SK-N-SH (cell line): ENCODE data around the gene ADAMTS19. TPM values are rescaled to one million over a fixed set of nuclear protein-coding genes. Genes with fewer than 3 reads are reported as not detected.

Source experiments
- CTCF ChIA-PET: fragments of 300-600, 350-600 bp; formaldehyde crosslinking; extraction: SDS; loops from one replicate; lab custom pipeline; 2021; lab: Yijun Ruan, JAX
- POLR2A ChIA-PET: fragments of 350-600 bp; sonication (Branson Sonifier 250); formaldehyde crosslinking; extraction: SDS; loops from one replicate; lab custom pipeline; 2020; ENCODE audit warnings: antibody characterized with exemption, inconsistent platforms; lab: Yijun Ruan, JAX
- DNase-seq: peaks from one replicate; pipeline ENCODE4 v3.0.0; 2012
- H2AFZ ChIP-seq: fragments of 200-600 bp; sonication (generic); 2 replicates; pipeline ENCODE4 v1.8.1; 2016; ENCODE audit warnings: antibody characterized with exemption, mild to moderate bottlenecking, low read depth
- H3F3A ChIP-seq: fragments of 200-600 bp; sonication (generic); replicated peaks from 2 replicates; pipeline ENCODE3; 2016; ENCODE audit warnings: antibody characterized with exemption, mild to moderate bottlenecking; ENCODE audit not compliant: insufficient read depth
- H3K27ac ChIP-seq, 2 experiments: fragments of 200-500 bp in 1 of 2; fragments of 200-600 bp in 1 of 2; sonication (Bioruptor generic) in 1 of 2; sonication (generic), shearing (Covaris generic) in 1 of 2; 2 replicates each; pipeline versions ENCODE4 v1.5.1 to v1.6.1; 2014 to 2016; ENCODE audit warnings: low read depth in 2 of 2, inconsistent platforms in 1 of 2, low read length in 1 of 2, mild to moderate bottlenecking in 1 of 2, mixed read lengths in 1 of 2
- H3K27me3 ChIP-seq: fragments of 200-600 bp; sonication (generic), shearing (Covaris generic); 2 replicates; pipeline ENCODE4 v1.6.1; 2016; ENCODE audit warnings: mixed run types; ENCODE audit not compliant: insufficient read depth
- H3K36me3 ChIP-seq, 2 experiments: fragments of 200-500 bp in 1 of 2; fragments of 200-600 bp in 1 of 2; sonication (Bioruptor generic) in 1 of 2; sonication (generic) in 1 of 2; replicated peaks in 1 of 2; 2 replicates each; pipeline versions ENCODE3 to v1.5.1; 2014 to 2016; ENCODE audit warnings: low read length in 1 of 2, mild to moderate bottlenecking in 1 of 2; ENCODE audit not compliant: insufficient read depth in 2 of 2, control insufficient read depth in 1 of 2
- H3K4me1 ChIP-seq, 2 experiments: fragments of 200-500 bp in 1 of 2; fragments of 200-600 bp in 1 of 2; sonication (Bioruptor generic) in 1 of 2; sonication (generic), shearing (Covaris generic) in 1 of 2; 2 replicates each; pipeline versions ENCODE4 v1.5.1 to v1.6.1; 2014 to 2016; ENCODE audit warnings: low read depth in 1 of 2, low read length in 1 of 2, mixed run types in 1 of 2; ENCODE audit not compliant: insufficient read depth in 2 of 2, control insufficient read depth in 1 of 2
- H3K4me2 ChIP-seq: fragments of 200-600 bp; sonication (generic), shearing (Covaris generic); 2 replicates; pipeline ENCODE4 v1.6.1; 2017; ENCODE audit warnings: mixed run types
- H3K4me3 ChIP-seq, 2 experiments: fragments of 200-500 bp in 1 of 2; fragments of 200-600 bp in 1 of 2; sonication (Bioruptor generic) in 1 of 2; sonication (generic), shearing (Covaris generic) in 1 of 2; 2 replicates each; pipeline versions ENCODE4 v1.5.1 to v1.8.1; 2014 to 2016; ENCODE audit warnings: low read depth in 2 of 2, inconsistent platforms in 1 of 2, low read length in 1 of 2, mild to moderate bottlenecking in 1 of 2, mixed read lengths in 1 of 2, moderate library complexity in 1 of 2
- H3K79me2 ChIP-seq: fragments of 200-600 bp; sonication (generic); 2 replicates; pipeline ENCODE4 v1.8.1; 2017; ENCODE audit warnings: mild to moderate bottlenecking; ENCODE audit not compliant: insufficient read depth
- H3K9ac ChIP-seq: fragments of 200-600 bp; sonication (generic); 2 replicates; pipeline ENCODE4 v1.6.1; 2017; ENCODE audit warnings: mixed run types
- H3K9me2 ChIP-seq: fragments of 200-600 bp; sonication (generic); 2 replicates; pipeline ENCODE4 v1.6.1; 2017; ENCODE audit warnings: mixed run types
- H3K9me3 ChIP-seq: fragments of 200-600 bp; sonication (generic); 2 replicates; pipeline ENCODE4 v1.6.1; 2017; ENCODE audit warnings: mixed run types, mild to moderate bottlenecking, moderate library complexity
- H4K20me1 ChIP-seq: fragments of 200-600 bp; sonication (generic); 2 replicates; pipeline ENCODE4 v1.6.1; 2017; ENCODE audit warnings: mild to moderate bottlenecking, mixed run types; ENCODE audit not compliant: insufficient read depth
- ELF1 ChIP-seq: IDR thresholded peaks from 2 replicates; pipeline ENCODE4 v1.4.0; 2012
- EZH2phosphoT487 ChIP-seq: fragments of 200-600 bp; sonication (generic); IDR thresholded peaks from 2 replicates; pipeline ENCODE4 v1.6.1; 2017; ENCODE audit warnings: low read depth, mixed run types, mild to moderate bottlenecking, antibody characterized with exemption, moderate library complexity, borderline replicate concordance
- FOXJ3 ChIP-seq: sonication (generic); formaldehyde crosslinking; IDR thresholded peaks from 2 replicates; pipeline ENCODE4 v1.5.1; 2020; ENCODE audit warnings: mild to moderate bottlenecking, missing genetic modification reagents
- JUND ChIP-seq: IDR thresholded peaks from 2 replicates; pipeline ENCODE4 v1.4.0; 2012
- MAX ChIP-seq: IDR thresholded peaks from 2 replicates; pipeline ENCODE4 v1.4.0; 2012; ENCODE audit warnings: low read depth
- MXI1 ChIP-seq: IDR thresholded peaks from 2 replicates; pipeline ENCODE4 v1.6.1; 2012; ENCODE audit warnings: mild to moderate bottlenecking, low read depth, low read length, improper control_type of control experiment
- NRF1 ChIP-seq: IDR thresholded peaks from 2 replicates; pipeline ENCODE4 v1.6.1; 2012; ENCODE audit warnings: low read depth, mild to moderate bottlenecking, low read length
- PBX3 ChIP-seq: IDR thresholded peaks from 2 replicates; pipeline ENCODE4; 2012
- RCOR1 ChIP-seq: fragments of 150-350 bp; IDR thresholded peaks from 2 replicates; pipeline ENCODE4 v1.6.1; 2017; ENCODE audit warnings: antibody characterized with exemption, low read length
- SMC3 ChIP-seq: IDR thresholded peaks from 2 replicates; pipeline ENCODE4 v1.6.1; 2012; ENCODE audit warnings: low read depth, low read length, improper control_type of control experiment
- TCF12 ChIP-seq: IDR thresholded peaks from 2 replicates; pipeline ENCODE4 v1.4.0; 2012
- USF1 ChIP-seq: IDR thresholded peaks from 2 replicates; pipeline ENCODE4 v1.4.0; 2012; ENCODE audit warnings: low read depth, borderline replicate concordance
- YY1 ChIP-seq: IDR thresholded peaks from 2 replicates; pipeline ENCODE4 v1.4.0; 2012; ENCODE audit warnings: low read depth, mild to moderate bottlenecking
- WGBS: methylation state at CpG from one replicate; pipeline ENCODE4 v1.1.6; 2017; ENCODE audit warnings: low lambda C conversion rate; 5-methylcytosine and 5-hydroxymethylcytosine counted together
- polyA plus RNA-seq, 3 experiments: library from polyadenylated mRNA; depleted of rRNA; stranded (reverse); fragments of >200 nt; gene quantifications; 2 replicates each; pipeline ENCODE4 v1.2.3, GENCODE V29; 2012
- TF ChIP-seq, protein P1 (sequence below): fragments of 150-350 bp; IDR thresholded peaks from 2 replicates; pipeline ENCODE4 v1.6.1; 2016; ENCODE audit warnings: mild to moderate bottlenecking, low read depth, low read length
- TF ChIP-seq, protein P2 (sequence below): IDR thresholded peaks from 2 replicates; pipeline ENCODE4 v1.6.1; 2012; ENCODE audit warnings: mild to moderate bottlenecking, low read depth, low read length, moderate library complexity

The ADAMTS19 gene
- polyA plus RNA-seq, 1 of the 3 experiments (the other 2 are of a cell fraction): 0.10 TPM

GRCh38 chr5:129413570-129413969 lies 46.5 kb upstream of the ADAMTS19 start (continued):
- TF ChIP-seq PBX3 (no peak), MXI1 (no peak), RCOR1 (no peak), EZH2phosphoT487 (no peak)
- TF ChIP-seq, protein P1, sequence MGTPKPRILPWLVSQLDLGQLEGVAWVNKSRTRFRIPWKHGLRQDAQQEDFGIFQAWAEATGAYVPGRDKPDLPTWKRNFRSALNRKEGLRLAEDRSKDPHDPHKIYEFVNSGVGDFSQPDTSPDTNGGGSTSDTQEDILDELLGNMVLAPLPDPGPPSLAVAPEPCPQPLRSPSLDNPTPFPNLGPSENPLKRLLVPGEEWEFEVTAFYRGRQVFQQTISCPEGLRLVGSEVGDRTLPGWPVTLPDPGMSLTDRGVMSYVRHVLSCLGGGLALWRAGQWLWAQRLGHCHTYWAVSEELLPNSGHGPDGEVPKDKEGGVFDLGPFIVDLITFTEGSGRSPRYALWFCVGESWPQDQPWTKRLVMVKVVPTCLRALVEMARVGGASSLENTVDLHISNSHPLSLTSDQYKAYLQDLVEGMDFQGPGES: no peak

DNA sequence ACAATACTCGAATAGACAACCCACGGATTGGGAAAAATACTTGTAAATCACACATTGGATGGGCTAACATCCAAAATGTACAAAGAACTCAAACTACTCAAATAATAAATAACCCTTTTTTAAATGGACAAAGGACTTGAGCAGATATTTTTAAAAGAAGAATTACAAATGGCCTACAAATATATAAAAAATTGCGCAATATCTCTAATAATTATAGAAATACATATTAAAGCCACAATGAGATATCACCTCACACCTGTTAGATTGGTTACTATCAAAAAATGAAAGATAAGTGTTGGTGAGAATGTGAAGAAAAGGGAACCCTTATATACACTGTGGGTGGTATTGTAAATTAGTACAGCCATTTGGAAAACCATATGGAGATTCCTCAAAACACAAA lies 40.8 kb upstream of the ADAMTS19 start:
- Histone ChIP-seq H2AFZ (no peak overlapping the region), H3K27me3 (no peaks in the 10 kb centered on the region), H3K27ac (no peak overlapping the region), H3K79me2 (no peaks in the 10 kb centered on the region), H3K4me3 (no peak overlapping the region), H3K9me3 (no peaks in the 10 kb centered on the region), H3F3A (no peaks in the 10 kb centered on the region), H3K4me1 (no peaks in the 10 kb centered on the region), H3K4me2 (no peak overlapping the region), H3K36me3 (no peaks in the 10 kb centered on the region), H3K9me2 (no peaks in the 10 kb centered on the region), H4K20me1 (no peaks in the 10 kb centered on the region), H3K9ac (no peak overlapping the region)
- TF ChIP-seq TCF12 (no peak), USF1 (no peak), FOXJ3 (CRISPR knock-in tag) (no peak), PBX3 (no peak)
- no peak for DNase-seq
- WGBS: 4% methylated on average over 3 of the region's 3 CpGs
- CTCF ChIA-PET: no interaction called here
- POLR2A ChIA-PET: no interaction called here

DNA sequence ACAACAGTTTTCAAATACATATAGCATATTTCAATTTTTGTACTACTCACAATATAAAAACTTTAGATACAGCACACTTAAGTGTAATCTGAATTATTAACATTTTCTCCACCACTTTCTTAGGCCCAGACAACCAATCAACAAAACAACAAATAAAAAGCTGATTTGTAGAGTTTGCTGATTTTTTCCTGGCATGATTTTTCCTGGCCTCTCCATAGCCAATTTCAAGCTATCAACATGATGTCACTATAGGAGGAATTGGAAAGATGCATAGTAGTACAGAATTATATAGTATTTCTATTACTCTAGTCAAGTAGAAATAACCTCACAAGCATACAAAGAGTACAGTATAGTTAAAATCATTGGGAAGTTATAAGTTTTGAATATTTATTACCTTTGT lies 35.1 kb upstream of the ADAMTS19 start:
- Histone ChIP-seq H3K4me2 (no peak overlapping the region), H3K9ac (no peak overlapping the region), H3K36me3 (no peaks in the 10 kb centered on the region), H3K9me3 (no peaks in the 10 kb centered on the region), H3K9me2 (no peaks in the 10 kb centered on the region), H3K4me3 (no peak overlapping the region), H3K27me3 (no peaks in the 10 kb centered on the region), H3K79me2 (no peaks in the 10 kb centered on the region), H3K27ac (no peak overlapping the region), H3F3A (no peaks in the 10 kb centered on the region), H2AFZ (no peak overlapping the region), H4K20me1 (no peaks in the 10 kb centered on the region), H3K4me1 (no peaks in the 10 kb centered on the region)
- DNase-seq: no peak
- POLR2A ChIA-PET: no interaction called here
- CTCF ChIA-PET: interaction anchor here (1.1 kb wide), 1 partner anchor 12 kb away, joined by 3 read pairs; no protein-coding TSS in a partner anchor
- TF ChIP-seq RCOR1: no peak
- TF ChIP-seq MAX: no peak
- TF ChIP-seq, protein P2, sequence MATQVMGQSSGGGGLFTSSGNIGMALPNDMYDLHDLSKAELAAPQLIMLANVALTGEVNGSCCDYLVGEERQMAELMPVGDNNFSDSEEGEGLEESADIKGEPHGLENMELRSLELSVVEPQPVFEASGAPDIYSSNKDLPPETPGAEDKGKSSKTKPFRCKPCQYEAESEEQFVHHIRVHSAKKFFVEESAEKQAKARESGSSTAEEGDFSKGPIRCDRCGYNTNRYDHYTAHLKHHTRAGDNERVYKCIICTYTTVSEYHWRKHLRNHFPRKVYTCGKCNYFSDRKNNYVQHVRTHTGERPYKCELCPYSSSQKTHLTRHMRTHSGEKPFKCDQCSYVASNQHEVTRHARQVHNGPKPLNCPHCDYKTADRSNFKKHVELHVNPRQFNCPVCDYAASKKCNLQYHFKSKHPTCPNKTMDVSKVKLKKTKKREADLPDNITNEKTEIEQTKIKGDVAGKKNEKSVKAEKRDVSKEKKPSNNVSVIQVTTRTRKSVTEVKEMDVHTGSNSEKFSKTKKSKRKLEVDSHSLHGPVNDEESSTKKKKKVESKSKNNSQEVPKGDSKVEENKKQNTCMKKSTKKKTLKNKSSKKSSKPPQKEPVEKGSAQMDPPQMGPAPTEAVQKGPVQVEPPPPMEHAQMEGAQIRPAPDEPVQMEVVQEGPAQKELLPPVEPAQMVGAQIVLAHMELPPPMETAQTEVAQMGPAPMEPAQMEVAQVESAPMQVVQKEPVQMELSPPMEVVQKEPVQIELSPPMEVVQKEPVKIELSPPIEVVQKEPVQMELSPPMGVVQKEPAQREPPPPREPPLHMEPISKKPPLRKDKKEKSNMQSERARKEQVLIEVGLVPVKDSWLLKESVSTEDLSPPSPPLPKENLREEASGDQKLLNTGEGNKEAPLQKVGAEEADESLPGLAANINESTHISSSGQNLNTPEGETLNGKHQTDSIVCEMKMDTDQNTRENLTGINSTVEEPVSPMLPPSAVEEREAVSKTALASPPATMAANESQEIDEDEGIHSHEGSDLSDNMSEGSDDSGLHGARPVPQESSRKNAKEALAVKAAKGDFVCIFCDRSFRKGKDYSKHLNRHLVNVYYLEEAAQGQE: no peak
- TF ChIP-seq NRF1: no peak
- TF ChIP-seq JUND: no peak
- no peak for TF ChIP-seq EZH2phosphoT487
- TF ChIP-seq ELF1: no peak
- TF ChIP-seq PBX3: no peak
- TF ChIP-seq SMC3: no peak
- TF ChIP-seq USF1: no peak
- no peak for TF ChIP-seq YY1
